Measurements from ENCODE around the gene DDX43.
A peak's percentile ranks its signal among the peaks of the same experiment; 100 is the strongest.
"Not testable (repeated sequence)": the region's sequence is repeated elsewhere in the genome, so short reads cannot be mapped to it uniquely, and the experiment has no call there.

Gene DDX43

DNA sequence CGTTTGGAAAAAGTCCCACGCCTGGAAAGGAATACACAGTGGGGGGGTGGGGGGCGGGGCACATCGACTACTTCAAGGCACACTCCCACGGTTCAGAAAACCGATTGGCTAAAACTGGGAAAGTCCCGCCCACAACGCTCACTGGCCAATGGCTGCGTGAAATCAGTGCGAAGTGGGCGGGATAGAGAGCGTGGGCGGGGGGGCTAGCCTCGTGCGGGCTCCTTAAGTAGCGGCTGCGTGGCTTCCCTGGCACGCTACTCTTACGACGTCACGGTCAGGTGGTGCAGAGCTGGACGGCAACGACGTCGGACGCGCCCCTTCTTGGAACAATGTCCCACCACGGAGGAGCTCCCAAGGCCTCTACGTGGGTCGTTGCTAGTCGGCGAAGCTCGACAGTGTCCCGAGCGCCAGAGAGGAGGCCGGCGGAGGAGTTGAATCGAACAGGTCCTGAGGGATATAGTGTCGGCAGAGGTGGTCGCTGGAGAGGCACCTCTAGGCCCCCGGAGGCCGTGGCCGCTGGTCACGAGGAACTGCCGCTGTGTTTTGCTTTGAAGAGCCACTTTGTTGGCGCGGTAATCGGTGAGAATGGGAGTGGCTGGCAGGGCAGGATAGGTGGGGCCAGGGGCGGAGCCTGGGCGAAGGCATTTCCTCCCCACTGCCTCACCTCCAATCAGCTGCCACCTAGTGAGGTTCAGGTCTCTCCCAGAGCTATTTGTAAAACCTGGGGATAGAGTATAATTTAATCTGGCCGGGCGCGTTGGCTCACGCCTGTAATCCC is at the start of gene DDX43:
Gene DDX43, plus strand, starts transcription at position 252 of the 778 bp plus-strand sequence. Its CDS starts 78 bp downstream, at position 330.
- DNase-seq, result no peak

DNA sequence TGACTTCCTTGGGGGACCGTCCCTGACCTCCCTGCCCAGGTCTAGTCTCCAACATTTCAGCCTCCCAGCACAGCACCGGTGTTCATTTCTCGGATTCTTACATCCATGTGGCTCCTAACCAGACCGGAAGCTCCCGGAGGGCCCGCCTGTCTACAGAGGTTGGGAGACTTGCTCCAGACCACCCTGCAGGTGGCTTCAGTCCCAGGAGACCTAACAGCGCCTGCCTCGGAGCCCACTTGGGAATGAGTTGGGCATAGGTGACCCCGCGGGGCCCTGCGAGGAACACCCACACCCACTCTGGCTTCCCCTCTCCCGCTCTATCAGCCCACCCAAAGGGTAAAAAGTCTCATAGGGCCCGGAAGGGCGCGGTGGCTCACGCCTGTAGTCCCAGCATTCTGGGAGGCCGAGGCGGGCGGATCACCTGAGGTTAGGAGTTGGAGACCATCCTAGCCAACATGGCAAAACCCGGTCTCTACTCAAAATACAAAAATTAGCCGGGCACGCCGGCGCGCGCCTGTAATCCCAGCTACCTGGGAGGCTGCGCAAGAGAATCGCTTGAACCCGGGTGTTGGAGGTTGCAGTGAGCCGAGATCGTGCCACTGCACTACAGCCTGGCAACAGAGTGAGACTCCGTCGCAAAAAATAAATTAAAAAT is 46.0 kb upstream of the DDX43 start:
- DNase-seq, result no peak

DNA sequence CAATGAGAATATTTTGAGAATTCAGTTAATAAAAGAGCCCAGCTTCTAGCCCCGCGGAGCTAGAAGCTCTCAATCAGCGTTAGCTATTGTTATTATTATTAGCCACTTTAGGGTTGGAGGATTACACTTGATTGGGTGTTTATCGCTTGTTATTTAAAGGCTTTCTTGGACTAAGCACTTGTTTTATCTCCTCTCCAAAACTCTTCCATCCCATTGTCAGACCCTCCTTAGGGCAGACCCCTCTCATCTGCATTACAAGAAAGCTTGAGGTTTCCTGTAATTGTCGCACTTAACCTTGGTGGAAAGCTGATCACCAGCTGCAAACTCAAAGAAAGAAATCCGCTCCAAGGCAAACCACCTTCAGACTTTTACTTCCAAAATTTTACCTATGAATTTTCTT is 45.3 kb upstream of the DDX43 start:
- no peak for DNase-seq

DNA sequence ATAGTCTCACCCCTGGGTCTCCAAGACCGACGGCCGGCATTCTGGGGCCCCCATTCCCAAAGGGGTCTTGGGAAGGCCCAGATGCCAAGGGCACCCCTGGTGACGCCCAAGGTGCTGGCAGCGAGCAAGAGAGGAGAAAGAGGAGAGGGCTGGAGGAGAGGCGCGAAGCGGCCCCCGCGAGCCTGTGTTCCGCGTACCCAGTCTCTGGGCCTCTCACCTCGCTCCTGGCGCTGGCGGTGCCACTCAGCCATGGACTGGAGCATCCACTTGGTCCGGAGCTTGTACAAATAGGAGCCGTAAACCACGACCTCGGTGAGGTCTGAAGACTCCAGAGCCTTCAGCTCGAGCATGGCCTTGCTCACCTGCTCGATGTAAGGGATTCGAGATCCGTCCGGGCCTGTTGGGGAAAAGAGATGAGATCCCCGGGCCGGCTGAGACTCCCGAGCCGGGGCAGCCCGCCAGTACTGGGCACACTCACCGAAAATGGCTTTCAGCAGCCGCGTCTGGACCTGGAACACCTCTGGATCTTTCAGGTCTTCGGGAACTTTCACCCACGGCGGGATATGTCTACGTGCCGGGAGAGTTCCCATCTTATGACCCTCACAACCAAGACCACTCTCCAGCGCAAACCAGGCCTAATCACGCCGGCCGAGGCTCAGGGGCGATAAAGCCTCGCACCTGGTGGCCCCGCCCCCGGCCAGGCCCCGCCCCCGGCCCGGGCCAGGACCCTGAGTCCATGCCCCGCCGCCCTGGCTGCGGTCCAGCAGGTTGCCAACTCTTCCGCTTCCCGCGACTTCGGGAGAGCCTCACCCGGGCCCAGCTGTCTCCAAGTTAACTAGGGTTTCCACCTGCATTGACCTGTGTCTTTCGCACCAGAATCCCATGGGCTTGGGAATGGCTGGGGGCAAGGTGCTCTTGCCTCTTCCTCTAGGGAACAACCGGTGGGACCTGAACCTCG is 40.7 kb upstream of the DDX43 start, which contains the start of gene DPPA5:
Gene DPPA5, minus strand, starts transcription at position 641 of the 958 bp plus-strand sequence. Its CDS starts 51 bp downstream, at position 590.
- no peak for DNase-seq

DNA sequence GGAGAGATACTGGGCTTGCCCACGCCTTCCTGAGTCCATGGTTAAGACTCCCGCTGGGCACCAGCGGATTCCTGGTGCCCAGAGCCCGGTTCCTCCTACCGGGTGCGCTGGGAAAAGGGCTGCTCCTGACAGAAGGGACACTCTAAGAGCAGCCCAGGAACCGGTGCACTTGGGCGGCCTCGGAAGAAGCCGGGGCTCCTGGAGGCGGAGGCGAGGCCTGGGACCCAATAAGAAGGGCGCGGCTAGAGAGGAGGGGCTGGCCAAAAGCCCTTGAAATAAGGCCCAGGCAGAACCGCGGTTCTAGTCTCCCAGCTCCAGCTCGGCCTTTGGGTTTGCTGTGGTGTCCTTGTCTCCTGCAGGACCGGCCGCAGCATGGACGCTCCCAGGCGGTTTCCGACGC is 32.3 kb upstream of the DDX43 start, which contains the start of gene KHDC3L:
Gene KHDC3L, plus strand, starts transcription at position 301 of the 400 bp plus-strand sequence. Its CDS starts 72 bp downstream, at position 373.
- no peak for DNase-seq

DNA sequence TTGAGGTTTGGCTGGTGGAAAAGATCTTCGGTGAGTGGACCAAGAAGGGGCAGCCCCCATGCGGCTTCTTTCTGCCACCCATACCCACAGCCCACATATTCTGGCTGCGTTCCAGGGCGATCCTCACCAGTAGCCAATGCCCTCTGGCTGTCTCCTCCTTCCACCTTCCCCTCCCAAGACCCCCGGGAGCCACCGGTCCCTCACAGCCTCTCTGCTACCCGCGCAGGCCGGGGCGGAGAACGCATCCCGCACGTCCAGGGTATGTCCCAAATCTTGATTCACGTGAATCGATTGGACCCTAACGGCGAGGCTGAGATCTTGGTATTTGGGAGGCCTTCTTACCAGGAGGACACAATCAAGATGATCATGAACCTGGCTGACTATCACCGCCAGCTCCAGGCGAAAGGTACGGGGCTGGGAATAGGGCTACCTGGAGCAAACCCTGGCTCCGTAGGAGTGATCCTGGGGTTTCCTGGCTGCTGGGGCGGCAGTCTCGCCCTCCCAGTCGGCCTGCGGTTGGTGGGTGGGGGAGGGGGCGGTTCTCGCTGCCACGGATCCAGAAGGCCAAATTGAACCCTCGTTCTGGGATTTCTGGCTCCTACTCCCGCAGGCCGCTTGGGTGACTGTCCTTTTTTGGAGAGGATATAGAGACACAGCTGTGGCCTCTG is 31.6 kb upstream of the DDX43 start:
- no peak for DNase-seq

DNA sequence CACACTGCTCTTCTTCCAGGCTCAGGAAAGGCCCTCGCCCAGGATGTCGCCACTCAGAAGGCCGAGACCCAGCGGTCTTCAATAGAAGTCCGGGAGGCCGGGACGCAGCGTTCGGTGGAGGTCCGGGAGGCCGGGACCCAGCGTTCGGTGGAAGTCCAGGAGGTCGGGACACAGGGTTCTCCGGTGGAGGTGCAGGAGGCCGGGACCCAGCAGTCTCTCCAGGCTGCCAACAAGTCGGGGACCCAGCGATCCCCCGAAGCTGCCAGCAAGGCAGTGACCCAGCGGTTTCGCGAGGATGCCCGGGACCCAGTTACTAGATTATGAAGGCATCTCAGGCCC is 31.1 kb upstream of the DDX43 start:
- no peak for DNase-seq

DNA sequence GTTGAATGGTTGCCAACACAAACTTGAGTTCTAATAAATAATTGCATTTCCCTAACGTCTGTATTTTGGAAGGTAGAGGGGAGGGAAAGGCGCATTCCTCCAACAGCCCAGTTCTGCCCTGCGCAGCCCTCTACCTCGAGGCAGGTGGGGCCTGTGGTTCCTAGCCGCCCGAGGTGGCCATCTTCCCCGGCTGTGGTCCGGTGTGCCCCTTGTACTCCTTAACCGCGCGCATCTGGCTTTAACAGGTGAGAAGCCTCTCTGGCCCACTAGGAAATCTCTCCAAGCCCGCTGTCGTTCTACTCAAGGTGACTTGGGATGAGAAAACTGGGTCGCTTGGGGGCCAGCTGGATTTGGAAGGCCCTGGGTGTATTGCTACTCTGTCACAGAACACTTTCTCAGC is 30.5 kb upstream of the DDX43 start:
- DNase-seq, result no peak

DNA sequence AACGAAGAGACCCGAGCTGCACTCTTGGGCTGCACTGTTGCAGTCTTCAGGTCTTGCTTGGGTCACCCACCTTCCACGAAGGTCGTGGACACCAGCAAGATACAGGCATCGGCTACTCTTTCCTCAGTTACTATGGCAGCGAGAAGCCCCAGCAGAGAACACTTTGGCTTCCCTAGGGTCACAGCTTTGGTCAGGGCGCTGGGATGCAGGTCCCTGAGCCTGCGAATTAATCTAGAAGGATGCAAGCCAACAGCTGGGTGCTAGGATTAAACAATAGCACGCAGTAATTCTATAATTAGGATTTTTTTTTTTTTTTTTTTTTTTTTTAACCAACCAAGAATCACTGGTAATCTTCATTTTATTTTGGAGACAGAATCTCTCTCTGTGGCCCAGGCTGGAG is 30.1 kb upstream of the DDX43 start:
- no peak for DNase-seq

DNA sequence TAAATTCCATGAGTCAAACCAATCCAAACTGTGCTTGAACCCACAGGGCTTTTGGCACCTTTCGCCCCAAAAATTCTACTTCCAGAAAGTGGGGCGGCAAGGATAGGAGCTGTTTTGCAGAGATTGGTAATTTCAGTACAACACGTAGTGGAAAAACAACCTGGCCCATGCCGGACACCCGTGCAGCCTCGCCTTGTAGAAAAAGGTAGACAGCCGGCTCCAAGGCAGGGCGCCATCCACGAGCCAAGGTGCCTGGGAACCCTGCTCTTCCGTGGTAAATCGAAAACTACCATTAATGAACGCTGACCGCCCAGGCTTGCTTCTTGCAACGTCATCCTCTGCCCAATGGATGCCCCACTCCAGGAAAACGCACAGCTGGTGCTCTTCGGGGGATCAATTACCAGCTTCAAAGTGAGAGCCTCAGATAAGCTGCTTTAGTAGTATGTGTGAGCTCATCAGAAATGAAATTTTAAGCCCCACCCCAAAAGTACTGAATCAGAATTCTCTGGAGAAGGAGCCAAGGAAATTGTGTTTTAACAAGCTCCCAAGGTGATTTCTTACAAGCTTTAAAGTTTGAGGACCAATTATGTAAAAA is 26.8 kb upstream of the DDX43 start:
- DNase-seq, result no peak

DNA sequence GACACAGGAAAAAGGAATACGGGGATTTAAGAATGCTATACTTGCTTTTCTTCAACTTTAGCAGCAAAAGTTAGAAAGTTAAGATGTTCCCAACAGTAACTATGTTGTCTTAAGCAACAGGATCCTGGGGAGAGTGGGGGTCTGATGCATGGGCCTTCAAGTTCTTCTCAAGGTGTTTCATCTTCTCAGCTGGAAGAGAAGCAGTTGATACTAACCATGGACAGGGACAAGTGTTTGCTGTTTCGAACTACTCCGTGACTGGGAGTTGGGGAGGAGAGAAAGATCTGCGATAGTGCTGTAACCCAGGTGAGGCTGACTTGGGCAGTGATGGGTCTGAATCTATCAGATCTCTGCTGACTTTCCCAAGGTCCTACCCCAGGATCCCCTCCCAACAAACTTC is 26.0 kb upstream of the DDX43 start:
- no peak for DNase-seq

DNA sequence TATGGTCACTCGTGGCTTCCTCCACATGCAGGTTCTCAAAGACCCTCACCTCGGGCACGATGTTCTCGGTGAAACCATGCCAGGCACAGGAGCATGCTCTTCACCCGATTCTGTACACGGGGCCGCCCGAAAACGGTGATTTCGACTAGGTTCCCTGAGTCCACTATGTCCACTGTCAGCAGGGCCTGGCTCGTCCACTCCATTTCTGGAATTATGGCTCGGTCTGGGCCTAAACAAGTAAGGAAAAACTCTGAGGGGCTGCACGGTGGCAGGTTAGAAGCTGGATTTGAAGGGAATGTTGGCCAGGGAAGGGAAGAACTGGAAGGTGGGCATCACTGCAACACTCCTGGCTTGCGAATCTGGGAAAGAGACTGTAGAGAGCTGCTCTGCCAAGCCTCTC is 25.5 kb upstream of the DDX43 start:
- no peak for DNase-seq

DNA sequence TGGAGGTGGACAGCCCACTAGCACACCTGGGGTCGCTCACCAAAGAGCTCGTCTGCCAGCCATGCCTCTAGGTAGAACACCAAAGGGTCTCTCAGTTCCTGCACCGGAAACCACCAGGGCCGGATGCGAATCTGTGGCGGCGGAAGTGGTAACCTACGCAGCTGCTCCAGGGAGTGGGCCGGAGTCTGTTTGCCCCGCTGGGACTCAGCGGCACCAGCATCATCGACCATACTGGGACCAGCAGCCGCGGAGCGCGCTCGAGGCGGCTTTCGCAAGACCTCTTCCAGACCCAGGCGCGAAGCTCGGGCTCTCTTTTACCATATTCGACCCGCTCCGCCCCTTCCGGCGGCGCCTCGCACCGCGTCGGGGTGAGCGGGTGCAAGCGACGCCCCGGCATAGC is 25.1 kb upstream of the DDX43 start, which contains the start of gene OOEP:
Gene OOEP, minus strand, starts transcription at position 335 of the 400 bp plus-strand sequence. Its CDS starts 105 bp downstream, at position 230.
- no peak for DNase-seq

DNA sequence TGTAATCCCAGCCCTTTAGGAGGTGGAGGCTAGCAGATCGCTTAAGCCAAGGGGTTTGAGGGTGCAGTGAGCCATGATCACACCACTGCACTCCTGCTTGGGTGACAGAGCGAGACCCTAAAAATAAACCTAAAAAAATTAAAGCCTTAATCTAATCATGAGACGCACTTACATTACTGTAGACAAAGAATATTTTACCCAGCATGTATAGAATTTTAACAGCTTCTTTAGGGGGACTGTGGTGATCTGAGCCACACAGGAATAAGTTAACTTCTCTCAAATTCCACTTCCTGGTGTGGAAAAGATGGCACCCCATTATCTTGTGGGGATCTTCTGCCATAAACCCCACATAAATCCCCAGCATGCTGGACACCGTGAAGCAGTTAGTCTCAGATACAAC is 22.6 kb upstream of the DDX43 start:
- no peak for DNase-seq

DNA sequence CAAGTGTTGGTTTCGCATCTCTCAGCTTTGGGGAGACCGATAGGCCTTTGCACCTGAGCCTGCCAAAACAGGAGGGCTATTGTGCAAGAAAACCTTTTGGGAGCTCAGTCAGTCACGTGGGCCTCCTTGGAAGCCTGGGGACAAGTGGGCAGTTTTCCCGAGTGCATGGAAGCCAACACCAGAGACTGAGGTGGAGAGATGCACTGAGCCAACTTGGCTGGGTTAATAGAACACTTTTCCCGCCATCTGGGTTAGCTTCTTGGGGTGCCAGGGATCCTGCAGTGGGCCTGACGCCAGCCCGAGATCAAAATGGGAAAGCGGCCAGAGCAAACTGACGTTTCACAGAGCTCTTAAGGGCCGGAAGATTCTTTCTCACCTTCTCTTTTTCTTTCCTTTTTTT is 22.1 kb upstream of the DDX43 start:
- DNase-seq, result no peak

DNA sequence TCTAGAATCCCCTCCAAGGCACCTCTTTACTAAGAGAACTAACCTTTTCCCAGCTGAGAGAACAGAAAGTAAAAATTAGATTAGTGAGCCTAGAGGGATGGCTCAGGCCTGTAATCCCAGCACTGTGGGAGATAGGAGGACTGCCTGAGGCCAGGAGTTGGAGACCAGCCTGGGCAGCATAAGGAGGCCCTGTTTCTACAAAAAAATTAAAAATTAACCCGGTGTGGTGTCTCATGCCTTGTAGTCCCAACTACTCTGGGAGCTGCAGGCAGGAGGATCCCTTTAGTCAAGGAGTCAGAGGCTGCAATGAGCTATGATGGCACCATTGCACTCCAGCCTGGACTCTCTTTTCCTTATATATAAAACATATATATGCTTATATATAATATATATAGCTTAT is 19.4 kb upstream of the DDX43 start:
- DNase-seq, result no peak

DNA sequence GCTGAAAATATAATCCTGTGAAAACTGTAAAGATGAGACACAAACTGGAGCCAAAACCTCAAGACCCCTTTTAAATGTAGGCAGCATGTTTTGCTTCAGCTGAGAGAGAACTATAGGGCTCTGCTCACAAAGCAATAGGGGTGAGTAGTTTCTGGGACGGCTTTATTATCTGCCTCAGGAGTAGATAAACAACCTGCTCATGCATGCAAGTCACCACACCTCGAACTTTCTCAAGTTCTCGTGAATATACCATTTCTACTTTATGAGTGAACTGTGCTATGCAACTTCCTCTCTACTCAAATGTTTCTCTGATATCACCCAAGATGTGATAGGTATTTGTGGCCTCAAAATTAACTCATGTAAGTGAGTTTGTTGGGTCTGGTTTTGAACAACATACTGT is 17.4 kb upstream of the DDX43 start:
- no peak for DNase-seq

DNA sequence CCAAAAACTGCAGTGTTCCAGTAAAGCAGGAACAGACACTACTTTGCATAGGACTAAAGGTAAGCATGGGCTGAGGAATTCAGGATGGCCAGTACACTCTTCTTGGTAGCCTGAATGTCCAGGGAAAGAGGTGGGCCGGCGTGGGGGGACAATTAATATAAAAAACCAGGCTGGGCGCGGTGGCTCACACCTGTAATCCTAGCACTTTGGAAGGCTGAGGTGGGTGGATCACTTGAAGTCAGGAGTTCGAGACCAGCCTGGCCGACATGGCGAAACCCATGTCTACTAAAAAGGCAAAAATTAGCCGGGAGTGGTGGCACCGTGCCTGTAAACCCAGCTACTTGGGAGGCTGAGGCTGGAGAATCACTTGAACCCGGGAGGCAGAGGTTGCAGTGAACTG is 13.1 kb upstream of the DDX43 start:
- not testable (repeated sequence) for DNase-seq

DNA sequence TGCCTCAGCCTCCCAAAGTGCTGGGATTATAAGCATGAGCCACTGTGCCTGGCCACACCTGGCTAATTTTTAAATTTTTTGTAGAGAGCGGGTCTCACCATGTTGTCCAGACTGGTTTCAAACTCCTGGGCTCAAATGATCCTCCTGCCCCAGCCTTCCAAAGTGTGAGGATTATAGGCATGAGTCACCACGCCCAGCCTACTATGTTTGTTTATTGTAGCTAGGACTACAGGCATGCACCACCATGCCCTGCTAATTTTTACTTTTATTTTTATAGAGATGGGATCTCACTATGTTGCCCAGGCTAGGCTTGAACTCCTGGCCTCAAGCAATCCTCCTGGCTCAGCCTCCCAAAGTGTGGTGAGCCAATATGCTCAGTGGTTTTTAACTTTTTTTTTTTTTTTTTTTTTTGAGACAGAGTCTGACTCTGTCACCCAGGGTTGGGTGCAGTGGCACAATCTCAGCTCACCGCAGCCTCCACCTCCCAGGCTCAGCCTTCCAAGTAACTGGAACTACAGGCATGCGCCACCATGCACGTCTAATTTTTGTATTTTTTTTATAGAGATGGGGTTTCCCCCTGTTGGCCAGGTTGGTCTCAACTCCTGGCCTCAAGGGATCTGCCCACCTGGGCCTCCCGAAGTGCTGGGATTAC is 12.0 kb upstream of the DDX43 start:
- DNase-seq, result no peak

DNA sequence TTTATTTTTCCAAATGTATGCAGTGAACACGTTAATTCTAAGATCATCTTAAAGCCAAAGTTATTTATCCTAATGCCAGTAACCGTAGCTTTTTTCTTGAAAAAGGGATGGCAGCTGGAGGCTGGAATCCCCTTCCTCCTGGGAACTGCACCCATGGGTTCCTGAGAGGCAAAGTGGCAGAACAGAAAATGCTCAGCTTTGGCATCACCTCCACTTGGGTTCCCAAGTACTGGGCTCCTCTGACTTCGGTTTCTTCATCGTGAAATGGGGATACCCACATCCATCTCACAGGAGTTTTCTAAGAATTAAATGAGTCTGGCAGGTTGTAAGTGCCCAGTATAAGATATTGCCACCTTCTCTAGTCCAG is 6.2 kb upstream of the DDX43 start:
- no peak for DNase-seq

DNA sequence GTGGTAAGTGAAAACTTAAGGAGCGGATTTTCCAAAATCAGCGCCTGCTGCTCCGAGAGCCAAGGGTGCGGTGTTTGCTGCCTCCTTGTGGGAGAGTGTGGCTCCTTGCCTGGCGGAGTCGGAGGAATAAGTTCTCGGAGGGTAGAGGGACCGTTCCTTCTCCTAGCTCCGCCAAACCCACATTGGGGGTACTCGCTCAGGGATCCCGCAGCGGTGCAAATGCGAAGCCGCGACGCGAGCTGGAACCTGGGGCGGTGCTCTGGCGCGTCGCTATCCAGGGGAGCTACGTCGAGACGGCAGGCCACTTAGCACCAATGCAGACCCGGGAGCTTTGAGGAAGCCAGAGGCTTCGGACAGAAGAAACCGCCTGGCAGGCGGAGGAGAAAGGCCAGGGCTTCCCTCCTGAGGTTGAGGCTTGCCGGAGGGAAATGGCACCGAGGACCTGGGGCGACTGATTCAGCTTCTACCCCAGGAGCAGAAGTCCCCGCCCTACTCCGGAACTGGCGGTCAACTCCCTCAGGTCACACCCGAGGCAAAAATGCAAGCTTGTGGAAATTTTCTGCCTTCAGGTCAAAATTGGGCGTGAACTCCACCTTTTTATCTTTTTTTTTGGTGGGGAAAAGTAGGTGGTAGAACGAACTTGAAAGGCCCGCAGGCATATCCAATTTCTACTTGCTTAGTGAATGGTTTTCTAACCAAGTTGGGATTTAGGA is 5.7 kb upstream of the DDX43 start:
- peak in 1 of 2 donors; percentile 5 for DNase-seq

All from hippocampal formation (tissue), 2 donors.